NK-92 treated with Interleukin-12 subunit alpha and Interleukin-12 subunit beta, amount 100 ng/mL, for 24 hours (cell line): ENCODE results near the gene COL1A1.

Experiments used
- DNase-seq: peaks from one replicate; lab custom pipeline; 2025; lab: John Stamatoyannopoulos, UW

COL1A1 gene

GRCh38 chr17:50153650-50154575 lies 47.5 kb downstream of the COL1A1 start:
- no peak for DNase-seq

DNA sequence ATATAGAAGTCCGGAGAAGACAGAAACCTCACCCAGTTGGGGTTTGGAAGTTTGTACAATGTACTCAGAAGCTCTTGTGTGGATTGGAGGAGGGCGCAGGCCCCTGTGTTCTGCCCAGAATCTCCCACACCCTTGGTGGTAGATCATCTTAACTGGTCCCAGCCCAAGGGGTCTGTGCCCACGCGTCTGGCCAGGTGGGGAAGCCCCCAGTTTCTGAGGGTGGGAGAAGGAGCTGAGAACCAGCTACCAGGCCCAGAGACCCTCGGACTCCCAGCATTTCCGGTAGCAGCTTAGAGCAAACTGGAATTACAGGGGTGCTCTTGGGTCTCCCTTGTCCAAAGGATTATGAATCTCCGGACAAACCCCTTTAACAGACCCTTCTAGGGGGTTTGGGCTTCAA lies 48.7 kb downstream of the COL1A1 start:
- DNase-seq, result no peak

- DNase-seq, result peak; percentile 66
Observed at GRCh38 chr17:50151937-50152547, 49.4 kb downstream of the COL1A1 start.

- DNase-seq, result peak; percentile 87
Observed at GRCh38 chr17:50151041-50151936, 50.1 kb downstream of the COL1A1 start.

DNA sequence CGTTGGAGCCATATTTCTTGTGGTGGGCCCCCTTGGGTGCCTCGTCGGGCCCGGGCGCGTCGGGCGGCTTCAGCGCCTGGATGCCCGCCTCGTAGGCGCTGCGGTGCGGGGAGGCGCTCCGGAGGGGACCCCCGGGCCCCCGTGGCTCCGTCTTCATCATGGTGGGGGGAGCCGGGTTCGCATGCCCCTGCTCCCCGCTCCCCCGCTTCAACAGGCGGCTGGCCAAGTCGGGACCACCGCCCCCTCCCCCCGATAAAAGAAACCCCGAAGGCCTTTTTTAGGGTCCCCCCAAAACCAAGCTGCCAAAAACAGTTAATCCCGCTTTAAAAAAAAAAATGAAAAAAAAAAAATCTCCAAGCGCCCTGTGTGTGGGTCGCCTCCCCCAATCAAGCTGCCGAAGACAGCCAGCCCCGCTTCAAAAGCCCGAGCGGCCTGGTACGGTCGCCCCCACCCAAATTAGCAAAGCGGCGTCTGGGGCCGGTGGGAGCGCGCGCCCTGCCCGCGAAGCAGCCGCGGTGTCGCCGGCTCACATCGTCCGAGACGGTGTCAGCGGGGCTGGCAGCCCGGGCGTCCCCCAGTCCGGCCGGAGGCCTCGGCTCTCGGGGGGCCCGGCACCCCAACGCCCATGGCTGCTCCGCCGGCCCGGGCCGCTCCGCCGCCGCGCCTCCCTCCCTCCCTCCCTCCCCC lies 50.9 kb downstream of the COL1A1 start, which contains the start of gene PPP1R9B:
PPP1R9B (minus strand) TSS at position 324 of the 687 bp plus-strand sequence; CDS start at position 160, 164 bp downstream.
- no peak for DNase-seq

DNA sequence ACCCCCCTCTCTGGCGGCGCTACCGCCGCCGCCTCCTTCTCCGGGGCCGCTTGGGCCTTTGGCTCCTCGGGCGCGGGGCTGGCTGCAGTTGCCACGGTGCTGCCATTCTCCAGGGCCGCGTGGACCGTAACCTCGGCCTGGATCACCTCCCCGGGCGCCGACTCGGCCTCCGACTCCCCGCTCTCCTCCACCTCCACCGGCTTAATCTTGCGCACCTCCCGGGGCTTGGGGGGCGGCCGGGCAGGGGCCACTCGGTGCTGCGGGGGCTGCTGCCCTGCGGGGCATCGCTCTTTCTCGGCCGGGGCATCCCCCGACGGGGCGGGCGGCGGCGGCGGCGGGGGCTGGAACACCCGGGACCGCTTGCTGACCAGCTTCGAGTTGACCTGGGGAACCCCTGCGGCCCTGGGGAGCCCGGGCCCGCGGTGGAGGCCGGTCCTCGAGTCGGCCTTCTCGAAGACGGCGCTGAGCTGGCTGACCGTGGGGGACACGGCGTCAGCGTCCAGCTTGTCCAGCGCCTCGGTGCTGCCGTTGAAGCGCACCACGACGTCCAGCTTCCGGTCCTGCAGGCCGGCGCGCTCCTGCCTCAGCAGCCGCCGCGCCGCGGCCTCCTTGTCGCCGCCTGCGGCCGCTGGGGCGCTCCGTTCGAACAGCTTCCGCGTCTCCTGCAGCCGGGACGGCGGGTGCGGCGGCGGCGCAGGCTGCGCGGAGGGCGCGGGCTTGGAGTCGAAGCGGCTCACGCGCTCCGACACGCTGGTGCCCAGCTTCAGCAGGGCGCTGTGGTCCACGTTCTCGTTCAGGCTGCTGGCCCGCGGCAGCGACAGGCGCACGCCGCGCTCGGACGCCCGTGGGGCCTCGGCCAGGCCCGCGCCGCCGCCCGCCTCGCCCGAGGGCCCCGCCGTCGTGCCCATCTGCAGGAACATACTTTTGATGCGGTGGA lies 51.7 kb downstream of the COL1A1 start:
- peak; percentile 39 for DNase-seq

- DNase-seq, result no peak
Observed at GRCh38 chr17:50149091-50149416, 52.4 kb downstream of the COL1A1 start.

DNA sequence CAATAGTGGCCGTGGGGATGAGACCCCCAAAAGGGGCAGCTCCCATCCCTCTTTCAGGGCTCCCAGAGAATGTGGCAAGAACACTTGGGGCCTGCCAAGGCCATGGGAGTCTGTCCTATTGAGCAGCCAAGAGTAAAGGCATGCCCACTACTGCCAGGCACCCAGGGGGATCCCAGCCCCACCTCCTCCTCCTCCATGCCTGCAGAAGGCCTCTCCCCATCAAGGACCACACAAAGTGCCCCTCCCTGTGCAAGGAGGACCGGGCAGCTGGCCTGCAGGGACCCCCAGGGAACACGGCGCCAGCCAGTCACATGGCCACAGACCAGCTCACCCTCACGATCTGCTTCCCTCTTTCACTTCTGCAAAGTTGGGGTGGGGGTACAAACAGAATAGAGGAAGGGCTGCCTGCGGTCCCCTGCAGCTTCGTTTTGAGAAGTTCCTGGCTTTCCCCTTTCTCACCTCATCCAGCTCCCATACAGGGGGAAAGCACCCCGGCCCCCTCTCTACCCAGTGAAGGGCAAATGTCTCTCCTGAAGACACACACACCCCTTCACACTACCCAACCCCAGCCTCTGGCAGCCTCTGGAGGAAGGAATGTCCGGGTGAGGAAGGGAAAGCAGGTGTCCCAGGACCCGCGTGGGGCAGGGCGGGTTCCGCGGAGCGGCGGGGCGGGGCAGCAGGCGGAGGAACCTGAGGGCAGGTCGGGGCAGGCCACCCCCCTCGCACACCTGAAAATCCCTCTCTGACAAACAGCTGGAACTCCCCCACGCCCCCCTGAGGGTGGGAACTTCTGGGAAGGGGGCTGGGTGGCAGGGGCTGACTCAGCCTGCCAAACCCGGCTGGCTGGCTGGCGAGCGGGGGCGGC lies 53.0 kb downstream of the COL1A1 start:
- peak; percentile 59 for DNase-seq

- no peak for DNase-seq
Observed at GRCh38 chr17:50147841-50148225, 53.6 kb downstream of the COL1A1 start.

DNA sequence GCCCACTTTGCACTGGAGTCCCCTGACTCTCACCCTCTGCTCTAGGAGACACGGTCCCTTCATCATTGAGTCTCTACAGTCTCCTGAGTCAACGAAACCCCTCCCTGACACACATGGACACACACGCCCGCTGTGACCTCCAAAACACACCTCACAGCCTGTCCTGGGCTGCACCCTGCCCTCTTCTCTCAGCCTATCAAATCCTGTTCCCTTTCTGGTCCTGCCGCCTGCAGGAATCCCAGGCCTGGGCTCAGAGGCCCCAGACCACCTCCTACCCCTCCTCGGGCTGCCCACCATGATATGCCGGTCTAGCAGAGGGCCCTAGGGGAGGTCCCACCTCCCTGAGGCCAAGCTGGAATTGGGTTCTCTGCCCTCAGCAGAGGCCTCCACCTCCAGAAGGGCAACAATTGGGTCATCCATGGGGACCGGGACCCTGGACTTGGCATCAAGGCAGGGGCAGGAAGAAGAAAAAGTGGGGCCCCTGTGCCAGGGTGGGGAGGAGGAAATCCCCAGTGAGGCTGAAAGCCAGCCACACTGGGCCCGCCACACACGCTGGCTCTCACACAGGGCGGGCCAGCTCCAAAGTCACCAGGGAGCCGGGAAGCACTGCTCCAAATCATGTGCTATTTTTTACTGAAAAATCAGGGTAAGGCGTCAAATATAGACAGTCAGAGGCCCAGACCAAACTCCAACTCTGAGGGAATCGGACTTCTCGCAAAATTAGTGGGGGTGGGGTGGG lies 54.3 kb downstream of the COL1A1 start:
- DNase-seq, result no peak

DNA sequence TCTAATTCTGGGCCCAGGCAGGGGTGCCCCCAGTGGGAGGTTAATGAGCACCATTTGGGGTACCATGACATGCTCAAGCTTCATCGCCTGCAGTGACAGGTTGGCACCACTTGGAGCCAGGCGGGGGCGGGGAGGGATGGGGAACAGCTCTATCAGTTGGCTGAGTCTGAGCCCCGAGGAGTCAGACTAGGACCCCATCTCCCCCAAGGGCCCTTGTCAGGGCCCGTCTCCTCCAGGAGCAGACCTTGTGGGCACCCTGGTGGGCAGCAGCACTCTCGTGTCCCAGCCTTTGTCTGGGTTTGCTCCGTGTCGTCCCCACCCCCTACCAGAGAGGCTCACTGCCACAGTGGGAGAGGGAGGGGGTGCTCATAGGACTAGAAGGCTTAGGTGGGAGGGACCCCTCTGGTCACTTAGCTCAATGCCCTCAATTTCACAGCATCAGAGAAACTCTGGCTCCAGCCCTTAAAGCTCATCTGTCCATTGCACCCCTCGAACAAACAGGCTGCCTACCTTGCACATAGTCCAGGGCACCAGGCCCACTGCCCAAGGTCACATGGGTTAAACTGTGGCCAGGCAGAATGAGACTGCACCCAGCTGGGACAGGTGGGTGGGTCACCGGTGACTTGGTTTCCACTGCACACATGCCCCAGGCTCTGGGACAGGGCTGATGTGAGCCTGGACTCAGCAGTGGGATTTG lies 55.1 kb downstream of the COL1A1 start:
- DNase-seq, result no peak

DNA sequence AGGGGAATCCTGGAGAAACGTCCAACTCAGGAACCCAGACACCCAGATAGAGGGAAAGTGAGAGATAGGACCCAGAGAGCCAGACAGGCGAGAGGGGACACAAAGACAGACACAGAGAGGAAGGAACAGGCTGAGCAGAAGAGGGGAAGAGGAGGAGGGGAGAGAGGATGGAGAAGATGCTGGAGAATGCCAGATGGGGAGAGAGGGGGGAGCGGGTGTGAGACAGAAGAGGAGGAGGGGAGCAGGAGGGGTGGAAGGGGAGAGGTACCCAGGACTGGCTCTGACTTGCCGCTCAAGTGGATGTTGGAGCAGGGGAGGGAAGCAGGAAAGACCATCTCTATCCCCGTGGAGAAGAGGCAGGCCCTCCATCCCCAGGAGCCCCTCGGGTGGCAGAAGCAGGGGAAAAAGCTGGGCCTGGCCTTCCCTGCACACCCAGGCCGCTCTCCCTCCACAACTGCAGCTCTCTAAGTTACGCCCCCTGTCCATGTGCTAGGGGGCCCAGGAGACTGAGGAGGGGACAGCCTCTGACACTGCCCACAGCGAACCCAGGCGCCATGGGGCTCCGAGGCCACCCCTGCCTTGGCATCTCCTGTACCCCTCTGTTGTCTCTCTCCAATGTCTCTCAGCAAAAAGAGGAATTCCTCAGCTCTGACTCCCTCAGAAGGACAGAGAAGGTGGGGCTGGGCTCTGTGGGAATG lies 55.8 kb downstream of the COL1A1 start:
- DNase-seq, result no peak

GRCh38 chr17:50144845-50145531 lies 56.4 kb downstream of the COL1A1 start:
- DNase-seq, result no peak

DNA sequence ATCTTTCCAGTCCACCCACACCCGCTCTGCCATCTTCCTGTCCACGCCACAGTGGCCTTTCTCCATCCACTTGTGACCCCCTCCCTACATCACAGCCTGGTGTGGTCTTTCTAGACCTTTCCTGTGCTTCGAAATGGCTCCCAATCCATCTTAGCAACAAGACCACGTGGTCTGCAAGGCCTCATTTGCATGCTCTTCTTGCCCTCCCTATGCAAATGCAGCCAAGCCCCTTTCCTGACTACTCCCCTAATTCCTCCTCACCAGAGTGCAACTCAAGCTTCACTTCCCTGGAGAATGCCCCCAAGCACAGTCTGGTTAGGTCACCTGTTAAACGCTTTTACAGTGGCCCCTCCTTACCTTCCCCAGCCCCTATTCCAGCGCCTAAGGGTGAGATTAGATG lies 57.1 kb downstream of the COL1A1 start:
- no peak for DNase-seq

GRCh38 chr17:50143461-50144176 lies 57.8 kb downstream of the COL1A1 start:
- DNase-seq, result no peak

DNA sequence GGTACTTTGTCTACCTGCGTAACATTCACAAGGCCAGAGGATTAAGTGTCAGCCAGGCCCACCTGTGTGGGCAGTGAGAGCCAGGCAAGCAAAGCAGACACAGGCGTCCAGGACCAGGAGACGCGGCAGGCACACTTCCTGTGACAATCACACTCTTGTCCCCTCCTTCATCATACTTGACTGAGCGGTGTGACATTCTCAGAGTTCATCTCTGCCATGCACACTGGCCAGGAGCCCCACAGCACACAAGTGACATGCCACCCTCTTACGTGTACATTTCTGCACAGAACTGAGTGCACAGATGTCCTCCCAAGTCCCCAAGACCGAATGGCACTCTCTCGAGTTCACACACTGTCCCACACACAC lies 59.7 kb downstream of the COL1A1 start:
- no peak for DNase-seq
